Ureter (tissue), 1 donor: ENCODE data around the gene CFAP300. TPM values are rescaled to one million over a fixed set of nuclear protein-coding genes. Genes with fewer than 3 reads are reported as not detected.

Experiments
- total RNA-seq: library from RNA; stranded (reverse); gene quantifications from one replicate; pipeline ENCODE4 v1.2.4, GENCODE V29; 2023
- donor health status: DM: yes; HTN: yes; CAD: no.

CFAP300 gene
- total RNA-seq, 1 donor from 2014 or later: 9.7 TPM

Other genes starting within 250 kb of the CFAP300 start
- 8.1 TPM for gene CEP126, start 132.4 kb upstream of the CFAP300 start, total RNA-seq
- not detected for gene ANGPTL5, start 130.9 kb upstream of the CFAP300 start, total RNA-seq
- 152 TPM for gene YAP1, start 63.0 kb downstream of the CFAP300 start, total RNA-seq